Neural cell (in vitro differentiated cells): Measurements from ENCODE around the gene FAM170B.

Experiments used
- EZH2 ChIP-seq: fragments of 200-600, 300-800 bp; shearing (Covaris generic), sonication (generic); IDR thresholded peaks from 2 replicates; pipeline ENCODE4 v1.6.1; 2014; ENCODE audit warnings: antibody characterized with exemption, low read length, borderline replicate concordance, mild to moderate bottlenecking; ENCODE audit not compliant: insufficient read depth, poor library complexity, severe bottlenecking
- MXI1 ChIP-seq: fragments of 450-650 bp; conservative IDR thresholded peaks from 2 replicates; pipeline ENCODE4 v1.6.1; 2014; ENCODE audit warnings: antibody characterized with exemption, mild to moderate bottlenecking; ENCODE audit not compliant: poor library complexity, severe bottlenecking
- POLR2AphosphoS5 ChIP-seq: IDR thresholded peaks from 2 replicates; pipeline ENCODE4 v1.6.1; 2012
- RAD21 ChIP-seq: fragments of 450-650 bp; conservative IDR thresholded peaks from 2 replicates; pipeline ENCODE4 v1.6.1; 2014; ENCODE audit warnings: antibody characterized with exemption, mild to moderate bottlenecking, moderate library complexity
- SMC3 ChIP-seq: fragments of 450-650 bp; conservative IDR thresholded peaks from 2 replicates; pipeline ENCODE4 v1.6.1; 2014; ENCODE audit warnings: antibody characterized with exemption, mild to moderate bottlenecking, moderate library complexity; ENCODE audit not compliant: poor library complexity
- TF ChIP-seq, protein P1 (sequence below): IDR thresholded peaks from 2 replicates; pipeline ENCODE4 v1.6.1; 2012; ENCODE audit warnings: borderline replicate concordance
- TF ChIP-seq, protein P2 (sequence below): fragments of 450-650 bp; IDR thresholded peaks from 2 replicates; pipeline ENCODE4 v1.5.1; 2014; ENCODE audit warnings: antibody characterized with exemption, mild to moderate bottlenecking, moderate library complexity; ENCODE audit not compliant: poor library complexity, severe bottlenecking

DNA sequence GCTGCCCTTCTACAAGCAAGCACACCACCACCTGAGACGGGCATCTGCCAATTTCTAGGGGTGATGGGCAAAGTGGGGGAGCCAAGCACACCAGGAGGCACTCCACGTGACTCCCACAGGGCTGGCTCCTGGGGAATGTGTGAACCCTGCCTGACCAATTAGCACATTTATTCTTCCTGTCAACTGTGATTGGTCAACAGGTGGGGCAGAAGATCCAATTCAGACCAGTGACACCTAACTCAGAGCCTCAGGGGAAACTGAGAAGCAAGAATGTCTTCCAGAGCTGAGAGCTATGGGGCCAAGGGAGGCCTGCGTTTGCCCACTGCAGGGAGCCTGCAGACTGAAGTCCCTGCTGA is 38.9 kb upstream of the FAM170B start:
- TF ChIP-seq, protein P1, sequence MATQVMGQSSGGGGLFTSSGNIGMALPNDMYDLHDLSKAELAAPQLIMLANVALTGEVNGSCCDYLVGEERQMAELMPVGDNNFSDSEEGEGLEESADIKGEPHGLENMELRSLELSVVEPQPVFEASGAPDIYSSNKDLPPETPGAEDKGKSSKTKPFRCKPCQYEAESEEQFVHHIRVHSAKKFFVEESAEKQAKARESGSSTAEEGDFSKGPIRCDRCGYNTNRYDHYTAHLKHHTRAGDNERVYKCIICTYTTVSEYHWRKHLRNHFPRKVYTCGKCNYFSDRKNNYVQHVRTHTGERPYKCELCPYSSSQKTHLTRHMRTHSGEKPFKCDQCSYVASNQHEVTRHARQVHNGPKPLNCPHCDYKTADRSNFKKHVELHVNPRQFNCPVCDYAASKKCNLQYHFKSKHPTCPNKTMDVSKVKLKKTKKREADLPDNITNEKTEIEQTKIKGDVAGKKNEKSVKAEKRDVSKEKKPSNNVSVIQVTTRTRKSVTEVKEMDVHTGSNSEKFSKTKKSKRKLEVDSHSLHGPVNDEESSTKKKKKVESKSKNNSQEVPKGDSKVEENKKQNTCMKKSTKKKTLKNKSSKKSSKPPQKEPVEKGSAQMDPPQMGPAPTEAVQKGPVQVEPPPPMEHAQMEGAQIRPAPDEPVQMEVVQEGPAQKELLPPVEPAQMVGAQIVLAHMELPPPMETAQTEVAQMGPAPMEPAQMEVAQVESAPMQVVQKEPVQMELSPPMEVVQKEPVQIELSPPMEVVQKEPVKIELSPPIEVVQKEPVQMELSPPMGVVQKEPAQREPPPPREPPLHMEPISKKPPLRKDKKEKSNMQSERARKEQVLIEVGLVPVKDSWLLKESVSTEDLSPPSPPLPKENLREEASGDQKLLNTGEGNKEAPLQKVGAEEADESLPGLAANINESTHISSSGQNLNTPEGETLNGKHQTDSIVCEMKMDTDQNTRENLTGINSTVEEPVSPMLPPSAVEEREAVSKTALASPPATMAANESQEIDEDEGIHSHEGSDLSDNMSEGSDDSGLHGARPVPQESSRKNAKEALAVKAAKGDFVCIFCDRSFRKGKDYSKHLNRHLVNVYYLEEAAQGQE, result no peak
- TF ChIP-seq, protein P2, sequence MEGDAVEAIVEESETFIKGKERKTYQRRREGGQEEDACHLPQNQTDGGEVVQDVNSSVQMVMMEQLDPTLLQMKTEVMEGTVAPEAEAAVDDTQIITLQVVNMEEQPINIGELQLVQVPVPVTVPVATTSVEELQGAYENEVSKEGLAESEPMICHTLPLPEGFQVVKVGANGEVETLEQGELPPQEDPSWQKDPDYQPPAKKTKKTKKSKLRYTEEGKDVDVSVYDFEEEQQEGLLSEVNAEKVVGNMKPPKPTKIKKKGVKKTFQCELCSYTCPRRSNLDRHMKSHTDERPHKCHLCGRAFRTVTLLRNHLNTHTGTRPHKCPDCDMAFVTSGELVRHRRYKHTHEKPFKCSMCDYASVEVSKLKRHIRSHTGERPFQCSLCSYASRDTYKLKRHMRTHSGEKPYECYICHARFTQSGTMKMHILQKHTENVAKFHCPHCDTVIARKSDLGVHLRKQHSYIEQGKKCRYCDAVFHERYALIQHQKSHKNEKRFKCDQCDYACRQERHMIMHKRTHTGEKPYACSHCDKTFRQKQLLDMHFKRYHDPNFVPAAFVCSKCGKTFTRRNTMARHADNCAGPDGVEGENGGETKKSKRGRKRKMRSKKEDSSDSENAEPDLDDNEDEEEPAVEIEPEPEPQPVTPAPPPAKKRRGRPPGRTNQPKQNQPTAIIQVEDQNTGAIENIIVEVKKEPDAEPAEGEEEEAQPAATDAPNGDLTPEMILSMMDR, result no peak
- TF ChIP-seq SMC3 (no peak), MXI1 (no peak), POLR2AphosphoS5 (no peak), EZH2 (no peak), RAD21 (no peak)
